DMS 273 treated with DMSO at 0.1 percent for 48 hours (cell line): ENCODE measurements around the gene CYB5D1.
"Not testable (repeated sequence)": the region's sequence is repeated elsewhere in the genome, so short reads cannot be mapped to it uniquely, and the experiment has no call there.

Experiments used
- DNase-seq: peaks from one replicate; lab custom pipeline; 2025; lab: John Stamatoyannopoulos, UW

Gene CYB5D1

GRCh38 chr17:7856011-7856810, 1.6 kb upstream of the CYB5D1 start:
- DNase-seq, result no peak

GRCh38 chr17:7856811-7857712, 741 bp upstream of the CYB5D1 start, which contains the start of gene NAA38:
NAA38 (minus strand) TSS chr17:7857559; CDS start chr17:7857463, 96 bp downstream.
- peak; percentile 97 for DNase-seq

GRCh38 chr17:7858522-7858810, 663 bp downstream of the CYB5D1 start:
- DNase-seq, result no peak

GRCh38 chr17:7859028-7859427, 1.2 kb downstream of the CYB5D1 start:
- no peak for DNase-seq

DNA sequence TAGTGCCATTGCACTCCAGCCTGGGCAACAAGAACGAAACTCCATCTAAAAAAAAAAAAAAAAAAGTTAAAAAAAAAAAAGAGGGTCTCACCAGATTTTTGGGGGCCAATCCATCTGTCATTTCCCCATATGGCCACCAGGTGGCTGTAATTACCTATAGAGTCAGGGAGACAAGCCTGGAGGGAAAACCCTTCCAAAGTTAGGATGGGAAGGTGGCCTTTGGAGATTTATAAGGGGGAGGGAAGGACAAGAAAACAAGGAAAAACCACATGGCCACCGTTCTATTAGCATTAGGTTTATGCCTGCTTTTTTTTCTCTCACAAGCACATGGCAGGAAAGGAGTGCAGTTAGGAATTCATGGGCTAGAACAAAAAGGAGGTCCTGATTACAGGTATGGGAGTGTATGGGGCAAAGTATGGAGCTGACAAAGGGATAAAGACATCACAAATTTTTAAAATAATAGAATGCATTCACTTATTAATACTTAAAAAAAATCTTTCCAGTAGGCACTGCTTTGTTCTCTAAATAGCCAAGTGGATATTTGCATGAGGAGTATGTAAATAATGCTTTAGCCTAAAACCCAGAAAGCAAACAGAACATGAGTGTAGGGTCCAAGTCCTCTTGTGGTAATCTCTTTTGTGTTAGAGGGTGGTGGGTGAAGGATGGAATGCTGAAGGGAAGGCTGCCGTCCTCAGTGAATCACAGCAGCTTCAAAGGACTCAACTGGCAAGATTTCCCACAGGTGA, 5.1 kb downstream of the CYB5D1 start:
- peak; percentile 16 for DNase-seq

DNA sequence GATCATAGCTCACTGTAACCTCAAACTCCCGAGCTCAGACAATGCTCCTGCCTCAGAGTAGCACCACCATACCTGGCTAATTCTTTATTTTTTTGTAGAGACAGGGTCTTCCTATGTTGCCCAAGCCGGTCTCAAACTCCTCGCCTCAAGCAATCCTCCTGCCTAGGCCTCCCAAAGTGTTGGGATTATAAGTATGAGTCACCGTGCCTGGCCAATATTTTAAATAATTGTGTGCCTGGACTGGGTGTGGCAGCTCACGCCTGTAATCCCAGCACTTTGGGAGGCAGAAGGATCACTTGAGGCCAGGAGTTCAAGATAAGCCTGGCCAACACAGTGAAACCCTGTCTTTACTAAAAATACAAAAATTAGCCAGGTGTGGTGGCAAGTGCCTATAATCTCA, 6.6 kb downstream of the CYB5D1 start:
- not testable (repeated sequence) for DNase-seq

GRCh38 chr17:7864995-7865650, 7.3 kb downstream of the CYB5D1 start:
- no peak for DNase-seq

DNA sequence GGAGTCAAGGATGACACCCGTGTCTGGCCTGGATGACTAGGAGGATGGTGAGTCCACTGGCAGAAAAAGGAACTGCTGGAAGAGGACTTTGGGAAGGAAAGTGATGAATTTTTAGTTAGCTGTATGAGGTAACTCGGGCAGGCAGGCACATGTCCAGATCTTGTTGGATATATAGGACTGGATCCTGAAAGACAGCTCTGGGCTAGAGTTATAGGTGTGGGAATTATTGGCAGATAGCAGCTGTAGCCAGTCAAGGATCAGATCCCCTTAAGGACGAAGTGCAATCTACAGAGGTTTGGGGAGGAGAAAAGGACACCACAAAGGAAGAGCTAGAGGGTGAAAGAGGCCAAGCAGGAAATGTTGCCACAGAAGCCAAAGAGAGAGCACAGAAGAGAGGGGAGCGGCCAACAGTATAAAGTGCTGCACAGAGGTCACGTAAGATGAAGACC, 10.1 kb downstream of the CYB5D1 start:
- no peak for DNase-seq

- DNase-seq, result no peak
Measured at GRCh38 chr17:7873051-7873450, 15.2 kb downstream of the CYB5D1 start.

- no peak for DNase-seq
Measured at GRCh38 chr17:7875804-7876370, 18.1 kb downstream of the CYB5D1 start.

GRCh38 chr17:7878234-7878633, 20.4 kb downstream of the CYB5D1 start:
- DNase-seq, result no peak

GRCh38 chr17:7880076-7880868, 22.5 kb downstream of the CYB5D1 start:
- DNase-seq, result peak; percentile 11

DNA sequence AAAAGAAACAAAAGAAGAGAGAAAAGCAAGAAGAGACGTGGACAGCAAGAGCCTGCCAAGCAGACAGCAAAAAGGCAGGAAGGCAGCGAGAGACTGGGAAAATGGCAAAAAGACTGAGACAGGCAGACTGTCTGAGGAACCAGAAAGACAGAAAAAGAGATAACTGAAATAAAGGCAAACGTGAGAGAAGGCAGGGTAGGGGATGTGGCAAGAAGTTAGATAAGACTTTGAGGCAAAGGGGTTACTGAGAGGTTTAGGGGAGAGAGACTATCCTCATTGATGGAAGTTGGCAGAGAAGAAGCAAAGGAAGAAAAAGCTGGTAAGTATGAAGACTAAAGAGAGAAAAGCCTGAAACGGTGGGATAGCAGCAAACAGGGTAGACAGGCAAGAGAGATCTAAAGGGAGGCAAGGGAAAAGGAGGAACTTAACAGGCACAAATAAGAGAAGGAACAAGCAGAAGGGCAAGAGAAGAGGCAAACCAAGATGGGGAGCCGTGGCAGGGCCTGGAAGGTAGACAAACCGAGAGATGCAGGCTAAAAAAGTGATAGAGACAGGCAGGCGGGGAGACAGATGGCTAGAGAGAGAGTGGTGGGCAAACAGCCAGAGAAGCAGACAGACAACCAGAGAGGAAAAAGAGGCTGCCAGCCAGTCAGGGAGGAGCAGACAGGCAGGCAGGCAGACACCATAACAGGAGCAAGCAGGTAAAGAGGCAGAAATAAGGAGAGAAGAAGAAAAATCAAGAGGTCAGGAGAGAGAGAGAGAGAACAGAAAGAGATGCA, 23.7 kb downstream of the CYB5D1 start:
- peak; percentile 73 for DNase-seq

DNA sequence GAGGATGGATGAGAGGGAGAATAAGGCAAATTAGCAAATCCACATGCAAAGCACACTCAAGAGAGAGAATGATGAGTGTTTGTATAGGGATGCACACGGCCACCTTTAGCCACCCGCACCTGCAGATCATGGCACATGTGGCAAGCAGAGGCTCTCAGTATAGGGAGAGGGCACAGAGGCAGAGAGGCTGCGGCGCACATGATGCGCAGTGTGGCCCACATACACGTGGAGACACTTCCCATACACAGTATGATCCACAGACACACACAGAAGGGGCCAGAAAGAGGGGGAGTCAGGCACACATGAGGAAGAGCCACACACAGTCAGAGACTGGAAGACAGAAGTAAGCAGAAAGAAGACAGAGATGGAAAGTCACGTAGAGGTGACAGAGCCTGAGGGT, 24.3 kb downstream of the CYB5D1 start:
- DNase-seq, result no peak

- no peak for DNase-seq
Measured at GRCh38 chr17:7882629-7883028, 24.8 kb downstream of the CYB5D1 start.

GRCh38 chr17:7883781-7884386, 26.1 kb downstream of the CYB5D1 start:
- DNase-seq, result no peak

- DNase-seq, result no peak
Measured at GRCh38 chr17:7884581-7885366, 27.0 kb downstream of the CYB5D1 start.

GRCh38 chr17:7885367-7886226, 27.8 kb downstream of the CYB5D1 start:
- DNase-seq, result no peak
